Measurements from ENCODE around the gene HCN3.
A peak's percentile ranks its signal among the peaks of the same experiment; 100 is the strongest.

HCN3 gene

DNA sequence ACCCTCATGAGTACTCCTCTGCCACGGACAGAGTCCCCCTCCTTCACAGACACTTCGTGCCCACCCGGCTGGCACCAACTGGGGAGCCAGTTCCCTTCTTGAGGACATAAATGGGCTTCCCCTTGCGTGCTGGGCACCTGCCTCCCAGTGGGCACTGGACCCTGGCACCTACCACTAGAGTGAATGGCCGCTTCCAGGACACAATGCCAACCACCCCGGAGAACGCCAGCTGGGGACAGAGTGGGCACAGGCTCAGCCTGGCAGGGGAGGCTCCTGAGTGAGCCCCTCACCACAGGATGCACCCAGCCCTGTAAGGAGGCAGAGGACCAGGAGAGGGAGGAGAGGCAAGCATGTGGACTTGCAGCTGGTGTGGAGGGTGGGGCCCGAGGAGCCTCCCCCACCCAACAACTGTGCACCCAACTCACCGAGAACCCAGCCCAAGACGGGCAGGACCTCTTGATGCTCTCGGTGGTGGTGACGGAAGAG is 23.0 kb upstream of the HCN3 start:
- no peak for DNase-seq (ENCODE audit: low spot score)

DNA sequence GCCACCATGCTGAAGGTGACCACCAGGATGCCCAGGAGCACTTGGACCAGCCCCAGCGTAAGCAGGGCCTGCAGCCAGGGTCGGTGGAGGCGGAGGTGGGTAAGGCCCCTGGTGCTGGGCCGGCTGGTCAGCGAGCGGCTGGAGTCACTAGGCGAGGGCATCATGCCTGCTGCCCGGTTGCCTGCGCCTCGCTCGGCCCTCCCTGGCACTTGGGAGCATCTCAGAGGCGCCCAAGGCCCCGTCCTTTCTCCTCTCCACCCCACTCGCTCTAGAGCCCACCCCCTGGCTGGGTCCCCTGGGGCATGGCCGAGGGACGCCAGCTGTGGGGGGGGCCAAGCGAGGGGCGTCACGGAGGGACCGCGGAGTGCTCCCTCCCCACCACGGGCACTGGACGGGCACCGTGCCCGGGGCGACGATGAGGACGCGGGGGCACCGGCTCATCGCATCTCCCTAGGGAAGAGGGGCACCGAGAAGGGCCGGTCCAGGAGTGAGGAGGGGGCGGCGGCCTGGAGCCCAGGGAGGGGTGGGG is 22.5 kb upstream of the HCN3 start:
- no peak for DNase-seq (ENCODE audit: low spot score)

DNA sequence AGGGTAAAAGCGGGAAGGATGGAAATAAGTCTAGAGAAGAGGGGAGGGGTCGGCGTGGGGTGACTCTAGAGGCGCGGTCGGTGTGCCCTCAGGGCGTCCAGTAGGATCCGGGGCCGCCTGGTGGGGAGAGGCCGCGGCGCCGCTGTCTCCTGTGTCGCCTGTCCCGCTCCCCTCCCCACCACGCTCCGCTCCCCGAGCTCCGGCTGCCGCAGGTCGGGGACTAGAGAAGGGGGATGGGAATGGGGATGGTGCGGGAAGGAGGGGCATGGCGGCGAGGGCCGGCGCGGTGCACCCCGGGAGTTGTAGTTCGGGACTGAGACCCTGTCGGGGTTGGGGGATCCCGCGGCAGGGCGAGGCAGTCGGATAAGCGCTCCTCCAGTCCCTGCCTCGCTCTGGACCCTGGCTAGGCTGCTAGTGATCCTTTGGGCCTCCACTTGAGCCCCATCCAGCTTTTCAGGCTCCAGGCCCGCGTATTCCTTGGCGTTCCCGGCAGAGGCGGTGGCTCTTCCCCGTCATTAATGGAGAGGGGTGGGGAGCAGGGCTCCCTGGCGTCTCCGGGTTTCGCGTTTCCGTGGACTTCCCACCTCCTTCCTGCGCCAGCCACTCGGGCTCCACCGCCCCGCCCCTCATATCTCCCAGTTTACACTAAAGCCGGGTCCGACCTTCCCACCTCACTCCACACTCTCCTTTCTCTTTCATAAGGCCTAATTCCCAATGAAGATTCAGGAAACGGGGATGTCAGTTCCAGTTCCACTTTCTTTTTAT is 21.8 kb upstream of the HCN3 start, which contains the start of gene ENTREP3:
TSS of gene ENTREP3 (minus strand) at position 241 of the 765 bp plus-strand sequence. CDS start 606 bp downstream, outside the sequence.
- peak; percentile 75 for DNase-seq (ENCODE audit: low spot score)

DNA sequence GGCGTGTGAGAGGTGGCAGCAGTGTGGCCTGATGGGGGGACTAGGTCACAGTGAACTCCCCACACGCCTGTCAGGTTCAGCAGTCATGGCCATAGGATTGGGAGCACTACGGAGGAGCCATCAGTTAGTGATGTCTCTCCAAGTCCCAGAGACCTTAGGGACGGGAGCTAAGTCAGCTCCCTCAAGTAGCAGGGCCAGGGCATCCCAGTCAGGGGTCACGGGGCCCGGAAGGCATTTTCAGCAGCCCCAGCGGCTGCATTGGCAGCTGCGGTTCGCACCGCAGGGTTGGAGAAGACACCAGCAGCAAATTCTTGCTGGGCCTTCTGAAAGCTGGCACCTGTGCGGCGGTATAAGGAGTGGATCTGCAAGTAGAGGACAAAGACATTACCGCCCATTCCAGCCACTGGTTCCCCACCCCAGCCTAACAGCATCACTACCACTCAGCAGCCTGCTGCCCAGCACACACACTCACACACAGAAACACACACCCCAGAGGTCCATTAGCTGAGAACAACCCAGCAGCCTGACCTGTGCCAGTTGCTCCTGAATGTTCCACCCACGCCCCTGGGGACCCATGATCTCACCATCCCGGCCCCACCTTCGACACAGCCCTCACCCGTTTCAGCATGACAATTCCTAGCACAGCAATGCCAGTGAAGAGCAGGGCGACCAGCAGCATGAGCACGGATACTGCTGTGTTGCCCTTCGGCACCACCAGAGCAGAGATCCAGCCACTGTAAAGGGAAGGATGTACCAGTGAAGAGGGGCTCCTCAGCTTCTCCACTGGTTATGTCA is 21.0 kb upstream of the HCN3 start:
- no peak for DNase-seq (ENCODE audit: low spot score)

DNA sequence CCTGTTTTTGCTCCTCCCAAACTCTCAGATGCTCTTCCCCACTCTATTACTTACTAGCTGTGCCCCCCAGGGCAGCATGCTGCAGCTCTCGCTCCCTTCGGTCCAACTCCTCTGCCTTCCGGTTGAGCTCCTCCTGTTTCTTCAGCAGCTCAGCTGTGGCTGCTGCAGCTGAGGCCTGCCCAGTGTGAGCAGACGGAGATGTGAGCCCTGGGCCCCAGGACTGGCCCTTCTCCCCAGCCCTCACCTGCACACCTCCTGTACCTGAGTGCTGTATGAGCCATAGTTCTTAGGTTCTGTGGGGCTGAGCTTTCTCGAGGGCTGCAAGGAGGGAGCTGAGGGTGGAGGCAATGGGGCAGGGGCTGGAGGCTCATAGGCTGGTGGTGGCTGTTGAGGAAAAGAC is 17.0 kb upstream of the HCN3 start:
- DNase-seq (ENCODE audit: low spot score) = no peak

DNA sequence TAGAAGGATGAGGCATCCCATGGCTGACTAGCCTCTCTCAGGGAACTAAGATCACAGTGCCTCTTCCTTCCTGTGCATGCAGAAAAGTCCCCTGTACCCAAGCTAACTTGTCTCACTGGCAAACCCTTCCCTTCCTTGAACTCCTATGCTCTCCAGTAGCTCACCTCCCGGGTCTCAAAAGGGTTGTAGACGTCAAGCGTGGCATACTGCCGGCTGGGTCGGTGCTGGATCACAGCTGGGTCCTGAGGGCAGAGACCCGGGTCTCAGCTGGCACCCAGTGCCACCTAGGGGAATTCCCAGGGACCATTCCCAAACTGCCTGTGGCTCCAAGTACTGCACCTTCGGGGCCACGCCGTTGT is 15.8 kb upstream of the HCN3 start:
- DNase-seq (ENCODE audit: low spot score) = no peak

DNA sequence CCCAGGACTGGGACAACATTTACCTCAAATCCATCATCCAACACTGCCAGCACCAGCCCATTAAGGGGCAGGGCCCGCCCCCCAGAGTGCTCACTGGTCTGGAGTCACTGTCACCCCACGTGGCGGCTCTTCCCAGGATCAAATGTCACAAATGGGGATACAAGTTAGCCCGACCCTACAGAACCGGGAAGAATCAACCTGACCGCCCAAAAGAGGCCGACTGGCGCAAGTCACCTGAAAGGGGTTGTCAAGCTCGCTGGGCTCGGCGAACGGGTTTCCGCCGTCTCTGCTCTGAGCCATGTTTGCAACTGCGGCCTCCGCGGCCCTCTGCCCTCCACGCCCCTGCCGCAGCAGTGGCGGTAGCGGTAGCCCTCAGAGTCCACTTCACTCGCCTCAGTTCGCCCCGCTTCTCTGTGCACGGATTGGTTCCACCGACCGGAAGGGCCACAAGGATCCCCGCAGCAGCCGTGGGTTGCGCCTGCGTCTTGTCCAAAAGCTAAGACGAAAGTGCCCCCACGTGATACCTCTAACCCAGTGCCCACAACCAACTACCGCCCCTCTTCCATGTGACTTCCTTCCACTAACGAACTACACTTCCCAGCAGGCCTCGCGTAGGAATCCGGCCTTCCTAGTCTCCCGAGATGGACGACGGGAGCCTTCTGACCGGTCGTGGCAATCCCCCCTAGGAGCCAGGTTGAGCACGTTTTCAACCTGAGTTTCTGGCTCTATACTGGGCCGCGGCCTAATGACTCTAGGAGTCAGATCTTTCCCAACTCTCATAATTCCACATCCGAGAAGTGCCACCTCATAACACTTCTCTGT is 15.2 kb upstream of the HCN3 start, which contains the start of gene SCAMP3:
TSS of gene SCAMP3 (minus strand) at position 509 of the 822 bp plus-strand sequence. CDS start at position 300, 209 bp downstream.
- peak; percentile 89 for DNase-seq (ENCODE audit: low spot score)

DNA sequence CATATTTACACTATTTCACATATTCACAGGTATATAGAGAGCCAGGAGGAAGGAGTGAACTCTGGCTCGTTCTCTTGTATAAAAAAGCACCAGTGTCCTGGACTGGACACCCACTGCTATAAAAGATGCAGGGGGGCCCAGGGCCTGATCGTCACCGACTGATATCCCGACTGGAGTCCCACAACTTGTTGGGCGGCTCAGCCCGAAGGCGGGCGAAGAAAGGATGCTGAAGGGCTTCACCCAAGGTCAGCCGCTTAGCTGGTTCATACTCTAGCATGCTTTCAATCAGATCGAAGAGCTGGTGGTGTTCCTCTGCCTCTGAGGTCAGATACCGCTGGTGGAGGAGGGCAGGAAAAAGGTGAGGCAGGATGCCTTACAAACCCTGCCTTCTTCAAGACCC is 14.2 kb upstream of the HCN3 start:
- no peak for DNase-seq (ENCODE audit: low spot score)

DNA sequence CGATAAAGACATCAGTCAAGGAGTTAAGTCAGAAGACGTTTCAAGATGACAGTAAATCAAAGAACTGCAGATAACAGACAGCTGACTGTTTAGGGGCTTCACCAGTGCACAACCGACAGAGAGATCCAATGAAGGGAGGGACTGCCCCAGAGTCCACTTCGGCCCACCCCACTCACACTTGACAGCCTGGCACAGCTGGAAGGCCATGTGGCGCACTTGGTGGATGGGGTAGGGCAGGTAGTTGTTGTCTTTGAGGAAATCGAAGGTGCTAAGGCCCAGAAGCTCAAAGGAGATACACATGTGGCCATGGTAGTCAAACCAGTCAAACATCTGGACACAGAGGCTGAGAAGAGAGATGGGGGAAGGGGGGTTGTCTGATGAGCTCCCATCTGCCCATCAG is 10.7 kb upstream of the HCN3 start:
- no peak for DNase-seq (ENCODE audit: low spot score)

DNA sequence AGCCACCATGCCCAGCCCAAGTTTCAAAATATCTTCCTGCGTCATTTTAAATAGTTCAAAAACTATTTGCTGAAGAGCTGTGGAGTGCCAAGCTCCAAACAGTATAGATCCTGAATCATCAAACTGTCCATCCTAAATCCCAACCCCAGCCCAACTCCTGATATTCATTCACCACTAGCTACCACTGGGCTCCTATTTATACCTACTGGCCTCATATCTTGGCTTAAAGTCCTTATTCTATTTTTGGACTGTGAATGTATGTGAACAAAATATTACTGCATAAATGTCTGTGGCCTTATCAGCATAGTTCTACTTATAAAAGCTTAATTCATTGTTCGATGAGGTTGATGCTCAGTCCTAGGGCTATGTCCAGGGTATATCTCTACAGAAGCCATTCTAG is 9.9 kb upstream of the HCN3 start:
- no peak for DNase-seq (ENCODE audit: low spot score)

DNA sequence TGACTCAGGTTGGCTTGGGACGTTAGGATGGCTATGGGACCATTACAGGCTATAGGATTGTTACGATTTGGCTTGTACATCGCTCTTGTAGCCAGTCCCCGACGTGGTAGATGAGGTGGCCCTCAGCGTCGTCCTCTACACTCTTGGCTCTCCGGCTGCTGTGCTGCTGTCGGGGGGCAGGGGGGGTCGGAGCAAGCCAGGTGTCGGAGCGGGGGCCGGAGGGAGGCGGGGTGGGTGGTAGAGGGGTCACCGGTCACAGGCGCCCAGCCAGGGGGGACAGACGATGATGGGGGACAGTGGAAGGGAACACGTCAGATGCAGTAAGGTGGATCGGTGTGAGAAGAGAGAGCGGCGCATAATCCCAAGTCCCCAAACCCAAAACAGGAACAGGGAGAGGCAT is 8.6 kb upstream of the HCN3 start:
- no peak for DNase-seq (ENCODE audit: low spot score)

DNA sequence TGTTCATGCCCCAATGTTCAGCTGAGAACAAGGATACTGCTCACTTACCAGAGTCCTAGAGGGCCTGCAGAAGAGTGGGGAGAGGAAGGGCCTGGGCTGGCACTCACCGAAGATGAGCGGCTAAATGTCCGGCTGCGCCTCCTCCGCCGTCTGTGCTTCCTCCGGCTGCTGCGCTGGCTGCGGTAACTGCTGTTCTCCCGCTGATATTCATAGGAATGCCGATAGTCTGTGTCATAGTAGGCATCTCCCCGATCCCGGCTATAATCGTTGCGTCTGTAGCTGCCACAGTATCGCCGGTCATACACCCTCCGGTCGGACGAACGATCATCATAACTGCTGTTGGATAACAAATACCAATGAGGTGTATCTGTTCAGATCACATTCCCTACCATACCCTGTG is 7.9 kb upstream of the HCN3 start:
- DNase-seq (ENCODE audit: low spot score) = no peak

DNA sequence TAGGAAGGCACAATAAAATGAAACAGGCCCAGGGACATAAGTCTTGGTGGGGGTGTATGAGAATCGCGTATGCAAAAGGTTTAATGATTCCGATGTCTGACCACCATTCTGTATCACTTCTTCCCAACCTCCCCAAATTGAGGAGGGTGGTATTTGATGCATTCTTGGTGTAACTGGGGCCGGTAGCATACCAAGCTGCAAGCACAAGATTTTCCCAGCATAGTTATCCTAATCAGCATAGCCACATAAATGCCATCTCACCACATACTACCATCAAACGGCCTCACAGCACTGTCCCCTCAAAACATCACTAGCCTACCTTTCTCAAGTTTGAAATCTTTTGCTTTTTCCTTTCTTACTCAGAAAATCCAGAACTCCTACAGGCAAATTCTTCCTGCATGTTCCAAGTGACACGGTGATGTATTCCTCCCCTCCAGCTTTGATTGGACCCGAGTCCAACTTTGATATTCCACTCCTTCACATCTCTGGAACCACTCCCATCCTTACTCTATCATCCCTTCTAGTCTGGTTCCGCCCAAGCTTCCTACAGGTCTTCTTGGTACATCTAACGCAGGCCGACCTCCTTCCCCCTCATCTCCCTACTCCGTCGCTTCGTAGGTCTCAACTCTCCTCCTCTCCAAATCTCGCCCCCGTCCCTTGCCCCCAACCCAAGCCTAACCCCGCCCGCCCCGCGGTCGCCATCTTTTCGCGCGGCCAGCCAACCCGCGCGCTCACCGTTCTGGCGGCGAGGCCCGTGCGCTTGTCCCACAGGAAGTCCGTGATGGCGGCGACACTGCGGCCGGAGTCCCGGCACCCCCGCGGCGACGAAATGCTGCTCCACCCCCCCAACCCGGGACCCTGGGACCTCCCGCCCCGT is 4.6 kb upstream of the HCN3 start:
- DNase-seq (ENCODE audit: low spot score) = no peak

DNA sequence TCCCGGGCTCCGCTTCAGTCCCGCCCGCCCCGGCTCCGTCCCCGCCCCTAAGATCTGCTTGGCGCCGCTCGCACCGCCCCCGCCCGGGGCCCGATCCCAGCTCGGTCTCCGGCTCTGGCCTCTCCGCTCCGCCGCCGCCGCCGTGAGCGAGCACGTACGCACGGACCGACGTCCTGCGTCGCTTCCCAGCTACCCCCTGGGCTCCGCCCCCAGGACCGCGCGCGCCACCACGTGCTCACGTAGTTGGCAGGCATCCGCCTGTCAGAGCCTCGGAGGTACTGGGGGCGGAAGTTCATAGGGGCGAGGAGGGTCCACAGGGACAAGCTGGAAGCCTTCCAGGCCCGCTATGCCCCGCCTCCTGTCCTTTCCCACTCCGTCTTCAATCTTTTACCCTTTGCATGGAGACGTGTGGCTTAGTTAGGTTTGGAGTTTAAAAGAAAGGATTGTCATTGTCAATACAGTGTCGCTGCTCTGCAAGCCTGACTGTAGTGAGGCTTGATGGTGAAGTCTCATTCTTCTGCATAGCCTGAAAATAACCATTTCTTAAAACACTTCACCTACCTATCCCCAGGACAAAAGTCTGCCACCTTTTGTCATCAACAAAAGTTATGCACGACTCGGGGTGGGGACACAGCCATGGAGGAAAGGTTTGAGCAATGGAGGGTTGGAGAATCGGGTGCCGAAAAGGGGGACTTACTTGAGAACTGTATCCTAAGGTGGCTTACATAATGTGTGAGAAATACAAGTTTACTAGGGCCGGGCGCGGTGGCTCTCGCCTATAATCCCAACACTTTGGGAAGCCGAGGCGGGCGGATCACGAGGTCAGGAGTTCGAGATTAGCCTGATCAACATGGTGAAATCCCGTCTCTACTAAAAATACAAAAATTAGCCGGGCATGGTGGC is 3.7 kb upstream of the HCN3 start, which contains the start of gene CLK2:
TSS of gene CLK2 (minus strand) at position 162 of the 903 bp plus-strand sequence. CDS start 2,527 bp downstream, outside the sequence.
- peak; percentile 92 for DNase-seq (ENCODE audit: low spot score)

DNA sequence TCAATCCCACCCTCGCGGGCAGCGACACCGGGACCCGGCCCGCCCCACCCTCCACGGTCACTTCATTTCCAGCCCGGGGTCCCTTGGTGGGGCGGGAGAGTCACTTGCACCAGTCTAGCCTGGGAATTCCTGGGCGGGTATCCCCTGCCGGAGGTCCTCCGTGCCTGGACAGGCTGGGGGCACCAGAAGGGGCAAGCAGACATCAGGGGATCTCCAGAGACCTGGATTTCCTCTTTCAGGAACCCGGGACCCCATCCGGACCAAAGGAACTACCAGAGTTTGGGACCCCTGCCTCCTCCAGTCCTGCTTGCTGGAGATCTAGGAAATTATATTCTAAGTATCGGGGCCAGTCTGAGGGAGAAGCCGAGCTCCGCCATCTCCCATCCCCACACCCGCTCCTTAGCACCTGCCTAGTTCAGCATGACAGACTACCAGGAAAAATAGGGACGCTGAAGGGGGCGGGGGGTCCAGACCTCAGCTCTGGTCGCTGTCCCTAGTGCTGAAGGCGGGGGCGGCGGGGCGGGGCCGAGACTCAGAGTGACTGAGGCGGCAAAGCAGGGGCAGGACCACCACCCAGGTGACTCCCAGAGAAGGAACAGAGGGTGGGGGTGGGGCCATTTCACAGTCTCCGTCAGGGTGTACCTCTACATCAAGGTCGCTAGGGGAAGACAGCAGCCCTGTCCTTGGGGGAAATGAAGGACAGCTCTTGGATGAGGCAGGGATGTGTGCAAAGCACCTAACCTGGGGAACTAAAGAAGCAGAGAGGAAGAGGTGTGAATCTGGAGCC is 832 bp downstream of the HCN3 start:
- DNase-seq (ENCODE audit: low spot score) = peak; percentile 62

DNA sequence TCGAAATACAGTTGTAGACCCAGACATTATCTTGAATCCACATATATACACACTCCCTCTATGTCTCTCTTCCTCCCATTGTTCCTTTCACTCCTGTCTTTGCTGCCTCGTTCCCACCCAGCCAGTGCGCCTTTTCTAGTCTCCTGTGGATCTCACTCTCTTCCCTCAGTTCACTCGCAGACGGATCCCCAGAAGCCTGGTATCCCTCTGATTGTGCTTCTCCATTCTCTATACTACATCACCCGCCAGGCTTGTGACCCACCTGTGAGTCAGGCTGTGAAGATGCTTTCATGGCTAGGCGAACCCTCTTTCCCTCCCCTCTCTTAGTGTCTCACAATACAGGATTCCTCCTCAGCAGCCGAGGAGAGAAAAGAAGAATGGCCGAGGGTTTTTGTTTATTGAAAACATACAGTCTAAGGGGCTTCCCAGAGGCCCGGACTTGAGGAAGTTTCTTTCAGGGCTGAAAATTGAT is 1.5 kb downstream of the HCN3 start:
- no peak for DNase-seq (ENCODE audit: low spot score)

DNA sequence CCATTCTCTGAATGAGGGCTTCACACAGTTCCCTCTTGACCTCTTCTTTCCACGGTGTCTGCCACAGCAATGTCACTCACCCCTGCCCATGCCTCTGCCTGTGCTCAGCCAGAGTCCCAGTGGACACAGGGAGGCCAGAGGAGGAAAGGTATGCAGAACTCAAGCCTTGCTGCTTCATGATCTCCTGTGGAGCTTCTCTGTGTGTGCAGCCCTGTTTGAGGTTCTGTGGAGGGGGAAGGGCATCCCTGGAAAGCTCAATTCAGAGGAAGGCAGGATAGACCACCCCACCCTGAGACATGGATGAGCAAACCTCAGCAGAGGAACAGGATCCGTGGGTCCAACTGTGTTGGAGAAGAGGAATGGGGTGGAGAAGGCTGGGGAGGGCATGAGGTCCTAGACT is 2.0 kb downstream of the HCN3 start:
- DNase-seq (ENCODE audit: low spot score) = no peak

DNA sequence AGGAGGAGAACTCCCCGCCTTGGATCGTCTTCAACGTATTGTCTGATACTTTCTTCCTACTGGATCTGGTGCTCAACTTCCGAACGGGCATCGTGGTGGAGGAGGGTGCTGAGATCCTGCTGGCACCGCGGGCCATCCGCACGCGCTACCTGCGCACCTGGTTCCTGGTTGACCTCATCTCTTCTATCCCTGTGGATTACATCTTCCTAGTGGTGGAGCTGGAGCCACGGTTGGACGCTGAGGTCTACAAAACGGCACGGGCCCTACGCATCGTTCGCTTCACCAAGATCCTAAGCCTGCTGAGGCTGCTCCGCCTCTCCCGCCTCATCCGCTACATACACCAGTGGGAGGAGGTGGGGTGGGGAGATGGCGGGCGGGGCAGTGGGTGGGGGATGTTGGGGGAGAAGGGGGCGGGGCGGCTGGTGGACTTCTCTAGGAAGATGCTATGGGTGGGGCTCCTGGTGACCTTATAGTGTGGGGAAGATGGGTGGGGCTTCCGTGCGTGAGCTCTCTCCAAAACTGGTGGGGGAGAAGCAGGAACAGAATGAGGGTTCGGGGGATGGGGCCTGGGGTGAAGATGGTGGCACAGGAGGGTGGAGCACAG is 5.3 kb downstream of the HCN3 start:
- no peak for DNase-seq (ENCODE audit: low spot score)
